Endothelial cell of umbilical vein (primary cell): ENCODE results near the gene KRT33A. TPM values are rescaled to one million over a fixed set of nuclear protein-coding genes. Genes with fewer than 3 reads are reported as not detected.

ENCODE experiments used
- BruUV-seq: library from RNA; stranded (reverse); fragments of 400-500 nt; replicated peaks from 2 replicates; lab custom pipeline; 2021; lab: Mats Ljungman, UMichigan
- CTCF ChIA-PET: fragments of 300-600, 350-600 bp; sonication (Branson Sonifier 250); formaldehyde crosslinking; loops from one replicate; lab custom pipeline; 2021; ENCODE audit warnings: antibody characterized with exemption, inconsistent platforms; lab: Charles Lee
- POLR2A ChIA-PET: fragments of 300-600, 350-600 bp; sonication (Branson Sonifier 250); formaldehyde crosslinking; loops from one replicate; lab custom pipeline; 2021; ENCODE audit warnings: antibody characterized with exemption, inconsistent platforms; lab: Charles Lee
- DNase-seq: peaks from one replicate; pipeline ENCODE4 v3.0.0-alpha.2; 2011; ENCODE audit warnings: low read depth, low spot score
- FAIRE-seq: peaks from 2 replicates; lab custom pipeline; 2011; peaks lifted over from hg19 to GRCh38; lab: Jason Lieb, UNC
- H2AFZ ChIP-seq: 2 replicates; pipeline ENCODE4 v1.6.0; 2012; ENCODE audit warnings: low read depth, low read length, control low read depth, inconsistent platforms
- H3K27ac ChIP-seq: 2 replicates; pipeline ENCODE4 v1.5.1; 2011; ENCODE audit warnings: low read depth, mild to moderate bottlenecking, control low read depth, low read length, moderate library complexity; ENCODE audit not compliant: insufficient read depth
- H3K27me3 ChIP-seq, 2 experiments: 2 replicates each; pipeline versions ENCODE4 v1.6.0 to v1.6.1; 2011; ENCODE audit warnings: low read length in 2 of 2, mixed read lengths in 1 of 2; ENCODE audit not compliant: control insufficient read depth in 2 of 2, insufficient read depth in 2 of 2
- H3K36me3 ChIP-seq, 2 experiments: 2 replicates in 1 of 2; 3 replicates in 1 of 2; pipeline ENCODE4 v1.5.1; 2011; ENCODE audit warnings: low read length in 2 of 2, mild to moderate bottlenecking in 1 of 2, moderate library complexity in 1 of 2; ENCODE audit not compliant: control insufficient read depth in 2 of 2, insufficient read depth in 2 of 2; ENCODE audit errors: extremely low read depth in 1 of 2
- H3K4me1 ChIP-seq: 3 replicates; pipeline ENCODE4 v1.5.1; 2011; ENCODE audit warnings: mild to moderate bottlenecking, low read length; ENCODE audit not compliant: control insufficient read depth, insufficient read depth; ENCODE audit errors: extremely low read depth
- H3K4me2 ChIP-seq: 2 replicates; pipeline ENCODE4 v1.6.1; 2011; ENCODE audit warnings: low read length, control low read depth, mixed read lengths; ENCODE audit not compliant: insufficient read depth
- H3K4me3 ChIP-seq, 3 experiments: fragments of 200-600 bp in 1 of 3; sonication (generic), shearing (Covaris generic) in 1 of 3; replicated peaks in 1 of 3; 2 replicates each; pipeline ENCODE4 v1.5.1; 2011 to 2016; ENCODE audit warnings: control low read depth in 3 of 3, low read length in 3 of 3, mild to moderate bottlenecking in 2 of 3, inconsistent platforms in 1 of 3, low read depth in 1 of 3, moderate library complexity in 1 of 3; ENCODE audit not compliant: insufficient read depth in 1 of 3
- H3K79me2 ChIP-seq: 2 replicates; pipeline ENCODE4 v1.6.0; 2012; ENCODE audit warnings: low read length, inconsistent platforms; ENCODE audit not compliant: control insufficient read depth, insufficient read depth
- H3K9ac ChIP-seq: replicated peaks from 2 replicates; pipeline ENCODE3; 2011; ENCODE audit warnings: low read length, control low read depth; ENCODE audit not compliant: insufficient read depth; ENCODE audit errors: extremely low read depth
- H3K9me1 ChIP-seq: replicated peaks from 3 replicates; pipeline ENCODE4 v1.6.0; 2011; ENCODE audit warnings: mild to moderate bottlenecking, low read length; ENCODE audit not compliant: control insufficient read depth, insufficient read depth; ENCODE audit errors: extremely low read depth
- H3K9me3 ChIP-seq: replicated peaks from 2 replicates; pipeline ENCODE4 v1.5.1; 2012; ENCODE audit warnings: low read length, inconsistent platforms; ENCODE audit not compliant: control insufficient read depth, insufficient read depth
- H4K20me1 ChIP-seq: replicated peaks from 2 replicates; pipeline ENCODE3; 2011; ENCODE audit warnings: mild to moderate bottlenecking, low read length; ENCODE audit not compliant: control insufficient read depth, insufficient read depth; ENCODE audit errors: extremely low read depth
- EZH2 ChIP-seq: IDR thresholded peaks from 2 replicates; pipeline ENCODE4 v1.6.1; 2012; ENCODE audit warnings: borderline replicate concordance, low read depth, mild to moderate bottlenecking, moderate library complexity, low read length, inconsistent platforms; ENCODE audit not compliant: severe bottlenecking
- FOS ChIP-seq: IDR thresholded peaks from 2 replicates; pipeline ENCODE4 v1.6.1; 2011; ENCODE audit warnings: mild to moderate bottlenecking, low read length, moderate library complexity, borderline replicate concordance; ENCODE audit not compliant: insufficient read depth
- GATA2 ChIP-seq: IDR thresholded peaks from 2 replicates; pipeline ENCODE4 v1.7.0; 2011; ENCODE audit warnings: low read depth, mild to moderate bottlenecking, moderate library complexity, mixed read lengths, low read length; ENCODE audit not compliant: insufficient read length, insufficient read depth
- JUN ChIP-seq: IDR thresholded peaks from 2 replicates; pipeline ENCODE4 v1.6.1; 2011; ENCODE audit warnings: borderline replicate concordance, low read depth; ENCODE audit not compliant: insufficient read length, insufficient read depth
- MYC ChIP-seq: IDR thresholded peaks from one replicate; pipeline ENCODE4 v1.6.1; 2011; ENCODE audit warnings: mild to moderate bottlenecking, low read depth, low read length
- POLR2AphosphoS5 ChIP-seq: IDR thresholded peaks from 2 replicates; pipeline ENCODE4 v1.6.1; 2012; ENCODE audit warnings: low read depth, mild to moderate bottlenecking, control low read depth, low read length, moderate library complexity; ENCODE audit not compliant: insufficient read depth
- dilution Hi-C: fragments of 300-500 bp; cut with MboI; formaldehyde crosslinking; loops from one replicate; pipeline ENCODE4 v1.15.0; 2019; ENCODE audit warnings: low sequenced_read_pairs; ENCODE audit not compliant: extremely low pct_ligation_motif_present
- intact Hi-C: fragments of 100-400 bp; cut with micrococcal nuclease; formaldehyde crosslinking; loops from one replicate; pipeline ENCODE4 v1.10.0; 2022
- polyA plus RNA-seq, 4 experiments: library from polyadenylated mRNA; depleted of rRNA in 3 of 4; stranded (reverse) in 3 of 4; unstranded in 1 of 4; fragments of >200 nt; gene quantifications; 2 replicates each; pipeline versions ENCODE4 v1.2.1 to v1.2.3, GENCODE V29; 2011 to 2012; ENCODE audit warnings: missing spikeins in 1 of 4
- total RNA-seq: library from RNA; stranded (reverse); gene quantifications from 2 replicates; pipeline ENCODE4 v1.2.3, GENCODE V29; 2021
- TF ChIP-seq, protein P1 (sequence below): IDR thresholded peaks from 2 replicates; pipeline ENCODE4 v1.6.1; 2011; ENCODE audit not compliant: insufficient read depth, insufficient read length
- TF ChIP-seq, protein P2 (sequence below), 2 donors: IDR thresholded peaks; 1 replicate in 1 of 2; 2 replicates in 1 of 2; pipeline ENCODE4 v1.5.1; 2011; ENCODE audit warnings: low read length in 2 of 2, mild to moderate bottlenecking in 2 of 2, moderate library complexity in 2 of 2, control low read depth in 1 of 2, inconsistent platforms in 1 of 2, low read depth in 1 of 2; ENCODE audit not compliant: insufficient read depth in 1 of 2; ENCODE audit errors: extremely low read depth in 1 of 2

Gene KRT33A
- total and polyA plus RNA-seq, 2 donors (not counting 3 experiments of a cell fraction or from before 2014, with no cell fraction given) = not detected

DNA sequence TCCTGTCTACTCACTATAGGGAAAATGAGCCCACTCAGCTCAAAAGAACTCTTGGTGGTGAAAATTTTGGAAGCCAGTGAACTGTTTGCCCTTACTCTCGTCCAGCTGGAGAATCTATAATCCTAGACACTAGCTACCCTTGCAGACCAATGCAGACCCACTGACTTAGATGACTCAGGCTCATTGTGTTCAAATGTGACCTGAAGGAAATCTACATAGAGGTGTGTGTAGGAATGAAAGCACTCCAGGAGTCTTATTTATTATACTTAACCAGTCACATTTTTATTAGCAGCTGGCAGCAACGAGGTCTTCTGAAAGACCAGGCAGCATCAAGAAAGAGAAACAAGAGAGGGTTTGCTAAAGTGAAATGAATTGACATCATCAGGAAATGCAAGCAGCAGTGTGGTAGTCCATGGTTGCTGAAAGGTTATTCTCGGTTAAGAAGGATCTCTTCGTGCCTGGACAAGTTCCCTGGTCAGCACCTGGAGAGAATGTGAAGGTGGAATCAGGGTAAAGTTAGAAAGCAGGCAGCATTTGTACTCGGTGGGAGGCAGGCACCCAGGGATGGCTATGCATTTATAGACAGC, 49.3 kb downstream of the KRT33A start:
- dilution Hi-C loops (no loop called here), intact Hi-C loops (no loop called here)
- DNase-seq (no peak), FAIRE-seq (no peak)
- POLR2A ChIA-PET = no interaction called here
- no peaks in the 10 kb centered on the region for H3K27me3 ChIP-seq
- no TSS peak for BruUV-seq
- no peaks in the 10 kb centered on the region for H3K4me1 ChIP-seq
- no peaks in the 10 kb centered on the region for H3K36me3 ChIP-seq
- no peaks in the 10 kb centered on the region for H3K9me3 ChIP-seq
- no peak overlapping the region for H3K4me3 ChIP-seq
- no peak overlapping the region for H3K4me2 ChIP-seq
- H3K27ac ChIP-seq = no peak overlapping the region
- TF ChIP-seq GATA2 = no peak
- no peak for TF ChIP-seq MYC
- no peak for TF ChIP-seq POLR2AphosphoS5
- no peak for TF ChIP-seq EZH2
- no peak for TF ChIP-seq FOS
- TF ChIP-seq, protein P1, sequence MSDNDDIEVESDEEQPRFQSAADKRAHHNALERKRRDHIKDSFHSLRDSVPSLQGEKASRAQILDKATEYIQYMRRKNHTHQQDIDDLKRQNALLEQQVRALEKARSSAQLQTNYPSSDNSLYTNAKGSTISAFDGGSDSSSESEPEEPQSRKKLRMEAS = no peak
- TF ChIP-seq JUN = no peak
- TF ChIP-seq, protein P2, sequence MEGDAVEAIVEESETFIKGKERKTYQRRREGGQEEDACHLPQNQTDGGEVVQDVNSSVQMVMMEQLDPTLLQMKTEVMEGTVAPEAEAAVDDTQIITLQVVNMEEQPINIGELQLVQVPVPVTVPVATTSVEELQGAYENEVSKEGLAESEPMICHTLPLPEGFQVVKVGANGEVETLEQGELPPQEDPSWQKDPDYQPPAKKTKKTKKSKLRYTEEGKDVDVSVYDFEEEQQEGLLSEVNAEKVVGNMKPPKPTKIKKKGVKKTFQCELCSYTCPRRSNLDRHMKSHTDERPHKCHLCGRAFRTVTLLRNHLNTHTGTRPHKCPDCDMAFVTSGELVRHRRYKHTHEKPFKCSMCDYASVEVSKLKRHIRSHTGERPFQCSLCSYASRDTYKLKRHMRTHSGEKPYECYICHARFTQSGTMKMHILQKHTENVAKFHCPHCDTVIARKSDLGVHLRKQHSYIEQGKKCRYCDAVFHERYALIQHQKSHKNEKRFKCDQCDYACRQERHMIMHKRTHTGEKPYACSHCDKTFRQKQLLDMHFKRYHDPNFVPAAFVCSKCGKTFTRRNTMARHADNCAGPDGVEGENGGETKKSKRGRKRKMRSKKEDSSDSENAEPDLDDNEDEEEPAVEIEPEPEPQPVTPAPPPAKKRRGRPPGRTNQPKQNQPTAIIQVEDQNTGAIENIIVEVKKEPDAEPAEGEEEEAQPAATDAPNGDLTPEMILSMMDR (IDR thresholded peaks at IDR 0.05; ENCODE audit: extremely low read depth in 1 of 2, insufficient read depth in 1 of 2, low read depth in 1 of 2, low read length in 2 of 2) = no peak
- no peak overlapping the region for H3K9ac ChIP-seq
- H4K20me1 ChIP-seq = no peaks in the 10 kb centered on the region
- H2AFZ ChIP-seq = no peak overlapping the region
- H3K79me2 ChIP-seq = no peaks in the 10 kb centered on the region
- no peaks in the 10 kb centered on the region for H3K9me1 ChIP-seq
- CTCF ChIA-PET = interaction anchor here (0.6 to 1.0 kb wide), 2 partner anchors 290 to 364 kb away, joined by 3 read pairs; no protein-coding TSS in a partner anchor
